Activated CD4-positive, alpha-beta memory T cell treated with anti-CD3 and anti-CD28 coated beads, Interleukin-2, amount 10 ng/mL, durations not matched to agents 7 days and 5 days (primary cell): Measurements from ENCODE around the gene KLHL6. TPM values are rescaled to one million over a fixed set of nuclear protein-coding genes. Genes with fewer than 3 reads are reported as not detected.
A peak's percentile ranks its signal among the peaks of the same experiment; 100 is the strongest.
"Not testable (repeated sequence)": the region's sequence is repeated elsewhere in the genome, so short reads cannot be mapped to it uniquely, and the experiment has no call there.

Experiments
- CTCF ChIA-PET: fragments of 350-600 bp; sonication (Branson Sonifier 250); formaldehyde crosslinking; loops from one replicate; lab custom pipeline; 2021; ENCODE audit warnings: antibody characterized with exemption, inconsistent platforms; lab: Charles Lee
- POLR2A ChIA-PET: fragments of 350-600 bp; sonication (Branson Sonifier 250); formaldehyde crosslinking; loops from one replicate; lab custom pipeline; 2021; ENCODE audit warnings: antibody characterized with exemption; lab: Charles Lee
- DNase-seq: peaks from one replicate; pipeline ENCODE4 v3.0.0-alpha.2; 2020
- H3K27ac Mint-ChIP-seq: one replicate; pipeline ENCODE4 v1.8.0; 2021; ENCODE audit warnings: mild to moderate bottlenecking, mixed read lengths
- H3K27me3 Mint-ChIP-seq: one replicate; pipeline ENCODE4 v1.8.0; 2021; ENCODE audit warnings: mixed read lengths
- H3K36me3 Mint-ChIP-seq: one replicate; pipeline ENCODE4 v1.8.0; 2021; ENCODE audit warnings: low read depth, mixed read lengths
- H3K4me1 Mint-ChIP-seq: one replicate; pipeline ENCODE4 v1.8.0; 2021; ENCODE audit warnings: mixed read lengths
- H3K4me3 Mint-ChIP-seq: one replicate; pipeline ENCODE4 v1.8.0; 2021; ENCODE audit warnings: mild to moderate bottlenecking, mixed read lengths
- H3K9me3 Mint-ChIP-seq: one replicate; pipeline ENCODE4 v1.8.0; 2021; ENCODE audit warnings: mixed read lengths
- total RNA-seq, 2 experiments: library from RNA; stranded (reverse); gene quantifications; one replicate each; pipeline ENCODE4 v1.2.3, GENCODE V29; 2021

Gene KLHL6
- total RNA-seq, 2 experiments from 2014 or later, result 47.1 to 48.6 TPM

GRCh38 chr3:183526838-183527427, 28.6 kb downstream of the KLHL6 start:
- ChIA-PET POLR2A (interaction anchor here (0.7 to 1.9 kb wide), 13 partner anchors 8 to 171 kb away, joined by 3 to 9 read pairs (median 4); partner anchors contain the start of genes KLHL6 and YEATS2), CTCF (interaction anchor here (0.9 to 1.4 kb wide), 6 partner anchors 9 to 358 kb away, joined by 3 to 6 read pairs (median 3); partner anchors contain the start of genes KLHL24 and PARL)
- H3K36me3 Mint-ChIP-seq, result peaks cover 74% of the 10 kb centered on the region
- peaks cover 46% of the 10 kb centered on the region for H3K4me1 Mint-ChIP-seq
- H3K27ac Mint-ChIP-seq, result peak overlapping the region; percentile 82
- H3K9me3 Mint-ChIP-seq, result peaks cover 4% of the 10 kb centered on the region
- H3K4me3 Mint-ChIP-seq, result peak overlapping the region; percentile 15
- DNase-seq, result no peak
- no peaks in the 10 kb centered on the region for H3K27me3 Mint-ChIP-seq

- H3K4me1 Mint-ChIP-seq, result peaks cover 41% of the 10 kb centered on the region
- peaks cover 4% of the 10 kb centered on the region for H3K9me3 Mint-ChIP-seq
- H3K27ac Mint-ChIP-seq, result no peak overlapping the region
- no peak overlapping the region for H3K4me3 Mint-ChIP-seq
- ChIA-PET POLR2A (no interaction called here), CTCF (no interaction called here)
- DNase-seq, result no peak
- no peaks in the 10 kb centered on the region for H3K27me3 Mint-ChIP-seq
- peaks cover 68% of the 10 kb centered on the region for H3K36me3 Mint-ChIP-seq
These were observed 31.0 kb downstream of the KLHL6 start for GRCh38 chr3:183524476-183524875.

DNA sequence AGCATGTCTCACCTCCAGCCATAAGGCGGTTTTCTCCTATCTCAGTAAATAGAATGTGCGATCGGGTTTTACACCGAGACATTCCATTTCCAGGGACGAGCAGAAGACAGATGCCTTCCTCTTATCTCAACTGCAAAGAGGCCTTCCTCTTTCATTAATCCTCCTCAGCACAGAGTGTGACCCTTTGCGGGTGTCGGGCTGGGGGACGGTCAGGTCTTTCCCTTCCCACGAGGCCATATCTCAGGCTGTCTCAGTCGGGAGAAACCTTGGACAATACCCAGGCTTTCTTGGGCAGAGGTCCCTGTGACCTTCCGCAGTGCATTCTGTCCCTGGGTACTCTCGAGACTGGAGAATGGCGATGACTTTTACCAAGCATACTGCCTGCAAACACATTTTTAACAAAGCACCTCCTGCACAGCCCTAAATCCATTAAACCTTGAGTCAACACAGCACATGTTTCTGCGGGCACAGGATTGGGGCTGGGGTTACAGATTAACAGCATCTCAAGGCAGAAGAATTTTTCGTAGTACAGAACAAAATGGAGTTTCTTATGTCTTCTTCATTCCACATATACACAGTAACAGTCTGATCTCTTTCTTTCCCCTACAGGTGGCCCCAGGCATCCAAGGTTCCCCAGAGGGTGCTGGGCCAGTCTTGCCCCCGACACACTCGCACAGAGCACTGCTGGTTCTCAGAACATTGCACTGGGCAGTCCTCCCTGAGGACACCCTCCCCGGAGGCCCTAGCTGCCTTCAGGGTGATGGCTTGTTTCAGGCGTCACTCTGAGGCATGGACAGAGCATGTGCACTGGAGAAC, 34.6 kb downstream of the KLHL6 start:
- peaks cover 44% of the 10 kb centered on the region for H3K4me1 Mint-ChIP-seq
- POLR2A ChIA-PET, result not testable (repeated sequence)

GRCh38 chr3:183520295-183520694, 35.2 kb downstream of the KLHL6 start:
- DNase-seq, CTCF ChIA-PET, H3K27me3 Mint-ChIP-seq, H3K27ac Mint-ChIP-seq, POLR2A ChIA-PET, H3K9me3 Mint-ChIP-seq, H3K4me3 Mint-ChIP-seq: not testable (repeated sequence)
- H3K36me3 Mint-ChIP-seq, result peaks cover 57% of the 10 kb centered on the region
- H3K4me1 Mint-ChIP-seq, result peaks cover 44% of the 10 kb centered on the region

More for the DNA sequence above, 34.6 kb downstream of the KLHL6 start:
- Mint-ChIP-seq H3K36me3 (peaks cover 61% of the 10 kb centered on the region), H3K27ac (peak overlapping the region; percentile 30)
- CTCF ChIA-PET, H3K4me3 Mint-ChIP-seq, H3K9me3 Mint-ChIP-seq, DNase-seq, H3K27me3 Mint-ChIP-seq: not testable (repeated sequence)

DNA sequence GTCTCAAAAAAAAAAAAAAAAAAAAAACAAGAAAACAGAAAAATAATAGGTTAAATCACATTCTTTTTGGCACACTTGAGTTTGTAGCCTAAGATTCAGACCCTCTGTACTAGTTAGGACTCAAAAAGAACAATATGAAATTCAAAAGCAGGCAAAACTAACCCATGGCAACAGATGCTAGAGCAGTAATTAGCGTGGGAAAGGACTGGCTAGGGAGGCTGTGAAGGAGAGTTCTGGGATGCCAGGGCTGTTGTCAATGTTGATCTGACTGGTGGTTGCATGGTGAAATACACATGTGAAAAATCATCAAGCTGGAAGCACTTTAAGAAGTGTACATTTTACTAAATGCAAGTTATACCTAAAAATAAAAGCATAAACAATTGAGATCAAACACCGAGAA, 35.6 kb downstream of the KLHL6 start:
- POLR2A ChIA-PET, result no interaction called here
- CTCF ChIA-PET, result interaction anchor here (0.7 kb wide), 2 partner anchors 25 to 200 kb away, joined by 3 read pairs; no protein-coding TSS in a partner anchor
- no peaks in the 10 kb centered on the region for H3K27me3 Mint-ChIP-seq

DNA sequence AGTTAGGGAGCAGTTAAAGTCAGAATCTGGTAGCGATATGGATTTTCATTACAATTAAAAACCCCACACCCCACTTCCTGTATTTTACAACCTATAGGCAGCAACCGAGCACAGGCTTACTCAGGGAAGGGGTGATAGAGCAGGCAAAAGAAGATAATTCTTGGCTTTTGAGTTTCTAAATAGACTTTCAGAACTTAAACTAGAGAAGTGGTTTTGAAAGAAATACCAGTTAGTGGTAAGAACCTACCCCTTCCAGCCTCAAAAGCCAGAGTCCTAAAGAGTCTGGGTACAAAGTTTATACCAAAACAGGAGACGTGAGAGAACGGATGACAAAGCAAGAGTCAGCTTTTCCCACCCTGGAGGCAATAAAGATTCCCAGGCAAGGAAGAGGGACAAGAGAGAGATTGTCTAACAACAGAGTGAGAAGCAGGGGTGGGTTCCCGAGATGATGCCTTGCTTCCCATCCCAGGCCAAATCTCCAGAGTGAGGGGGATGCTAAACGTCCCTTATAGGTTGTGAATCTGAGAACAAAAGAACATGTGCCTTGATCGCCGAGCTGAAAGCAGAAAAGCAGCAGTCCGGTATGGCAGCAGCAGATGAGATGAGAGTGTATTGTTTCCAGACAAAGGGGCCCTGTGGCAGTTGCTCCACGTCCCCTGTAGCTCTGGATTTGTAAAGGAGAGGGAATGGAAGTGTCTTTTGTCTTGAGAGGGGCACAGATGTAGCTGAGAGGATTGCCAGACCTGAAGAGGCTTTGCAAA, 36.8 kb downstream of the KLHL6 start:
- Mint-ChIP-seq H3K9me3 (no peaks in the 10 kb centered on the region), H3K27ac (peak overlapping the region; percentile 53), H3K36me3 (peaks cover 54% of the 10 kb centered on the region), H3K27me3 (no peaks in the 10 kb centered on the region), H3K4me3 (no peak overlapping the region), H3K4me1 (peaks cover 51% of the 10 kb centered on the region)
- ChIA-PET CTCF (interaction anchor here (1.4 to 1.5 kb wide), 2 partner anchors 9 to 19 kb away, joined by 3 to 6 read pairs; no protein-coding TSS in a partner anchor), POLR2A (interaction anchor here (0.6 kb wide), 1 partner anchor 8 kb away, joined by 3 read pairs; no protein-coding TSS in a partner anchor)
- no peak for DNase-seq

More for the DNA sequence above, 35.6 kb downstream of the KLHL6 start:
- no peak for DNase-seq
- Mint-ChIP-seq H3K36me3 (peaks cover 56% of the 10 kb centered on the region), H3K27ac (no peak overlapping the region), H3K4me1 (peaks cover 46% of the 10 kb centered on the region), H3K9me3 (no peaks in the 10 kb centered on the region), H3K4me3 (no peak overlapping the region)

DNA sequence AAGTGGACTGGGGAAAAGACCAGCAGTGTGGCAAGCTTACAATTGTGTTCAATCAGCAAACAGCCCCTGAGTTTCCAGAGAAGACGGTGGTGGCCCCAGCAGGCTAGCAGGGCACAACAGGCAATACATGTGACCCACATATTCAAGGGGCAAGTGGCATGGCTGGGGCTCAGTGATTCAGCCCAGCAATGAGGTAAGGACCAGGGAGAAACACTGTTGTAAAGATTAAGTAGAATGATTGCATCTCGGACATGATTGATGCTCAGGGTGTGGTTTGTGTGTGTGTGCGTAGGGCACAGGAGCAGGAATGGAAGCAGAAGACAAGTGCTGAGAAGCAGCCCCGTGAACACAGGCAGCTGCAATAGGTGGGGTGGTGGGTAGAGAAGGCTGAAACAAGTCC, 37.9 kb downstream of the KLHL6 start:
- H3K36me3 Mint-ChIP-seq, result peaks cover 48% of the 10 kb centered on the region

DNA sequence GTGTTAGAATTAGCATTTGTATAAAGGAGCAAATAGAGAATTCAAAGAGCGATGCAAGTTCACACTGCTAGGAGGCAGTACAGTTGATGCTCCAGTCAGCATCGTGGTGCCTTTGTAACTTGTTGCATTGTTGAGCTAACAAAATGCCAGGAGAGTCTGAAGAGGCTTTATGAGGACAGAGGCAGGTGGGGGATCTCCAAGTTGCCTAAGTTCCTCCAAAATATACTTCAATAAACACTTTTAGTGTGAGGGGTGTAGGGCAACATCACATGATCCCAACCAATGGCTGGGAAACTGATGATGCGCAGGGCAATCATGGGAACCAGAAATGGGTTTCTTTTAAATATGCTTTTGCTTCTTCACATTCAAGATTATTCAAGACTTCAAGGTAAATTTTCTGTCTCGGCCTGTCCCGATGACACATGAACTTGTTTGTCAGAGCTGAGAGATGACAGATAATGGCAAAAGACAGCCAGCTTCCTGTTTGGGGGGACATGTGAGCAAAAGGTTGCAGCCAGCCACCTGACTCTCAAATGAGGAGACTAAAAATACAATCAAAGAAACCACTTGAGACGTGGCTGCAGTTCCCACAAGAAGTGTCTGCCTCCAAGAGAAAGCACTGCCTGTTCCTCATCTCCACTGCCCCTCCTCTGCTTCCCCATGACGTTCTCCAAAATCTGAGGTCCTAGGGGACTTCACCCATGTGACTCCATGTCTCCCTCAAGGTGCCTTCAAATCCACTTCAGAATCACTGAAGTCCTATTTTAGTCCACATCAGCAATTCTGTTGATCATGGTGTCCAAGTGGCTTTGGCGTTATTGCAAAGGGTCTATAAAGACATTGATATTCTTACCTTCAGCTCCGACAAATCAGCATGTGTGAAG, 39.3 kb downstream of the KLHL6 start:
- Mint-ChIP-seq H3K4me1 (peaks cover 66% of the 10 kb centered on the region), H3K36me3 (peaks cover 45% of the 10 kb centered on the region), H3K27ac (peak overlapping the region; percentile 84), H3K9me3 (no peaks in the 10 kb centered on the region), H3K27me3 (no peaks in the 10 kb centered on the region), H3K4me3 (no peak overlapping the region)
- DNase-seq, result peak; percentile 55
- POLR2A ChIA-PET, result interaction anchor here (0.9 to 2.2 kb wide), 6 partner anchors 11 to 230 kb away, joined by 3 to 7 read pairs (median 4); partner anchors contain the start of gene KLHL24
- CTCF ChIA-PET, result interaction anchor here (1.2 to 1.4 kb wide), 2 partner anchors 11 to 120 kb away, joined by 3 to 4 read pairs; no protein-coding TSS in a partner anchor

More for the DNA sequence above, 37.9 kb downstream of the KLHL6 start:
- H3K4me3 Mint-ChIP-seq, result no peak overlapping the region
- POLR2A ChIA-PET, result interaction anchor here (2.2 kb wide), 1 partner anchor 9 kb away, joined by 7 read pairs; no protein-coding TSS in a partner anchor
- H3K27me3 Mint-ChIP-seq, result no peaks in the 10 kb centered on the region
- H3K4me1 Mint-ChIP-seq, result peaks cover 60% of the 10 kb centered on the region
- H3K27ac Mint-ChIP-seq, result peak overlapping the region; percentile 7
- H3K9me3 Mint-ChIP-seq, result no peaks in the 10 kb centered on the region
- CTCF ChIA-PET, result interaction anchor here (1.4 to 1.5 kb wide), 2 partner anchors 10 to 20 kb away, joined by 3 to 6 read pairs; no protein-coding TSS in a partner anchor
- no peak for DNase-seq

- ChIA-PET CTCF (interaction anchor here (1.0 to 2.1 kb wide), 2 partner anchors 79 to 253 kb away, joined by 4 to 7 read pairs; no protein-coding TSS in a partner anchor), POLR2A (interaction anchor here (1.1 to 1.5 kb wide), 3 partner anchors 13 to 73 kb away, joined by 4 read pairs; partner anchors contain the start of gene KLHL6)
- Mint-ChIP-seq H3K4me1 (peaks cover 63% of the 10 kb centered on the region), H3K36me3 (peaks cover 38% of the 10 kb centered on the region), H3K27ac (peak overlapping the region; percentile 68), H3K27me3 (no peaks in the 10 kb centered on the region), H3K4me3 (no peak overlapping the region), H3K9me3 (no peaks in the 10 kb centered on the region)
- no peak for DNase-seq
These were observed 41.5 kb downstream of the KLHL6 start for GRCh38 chr3:183514021-183514420.

DNA sequence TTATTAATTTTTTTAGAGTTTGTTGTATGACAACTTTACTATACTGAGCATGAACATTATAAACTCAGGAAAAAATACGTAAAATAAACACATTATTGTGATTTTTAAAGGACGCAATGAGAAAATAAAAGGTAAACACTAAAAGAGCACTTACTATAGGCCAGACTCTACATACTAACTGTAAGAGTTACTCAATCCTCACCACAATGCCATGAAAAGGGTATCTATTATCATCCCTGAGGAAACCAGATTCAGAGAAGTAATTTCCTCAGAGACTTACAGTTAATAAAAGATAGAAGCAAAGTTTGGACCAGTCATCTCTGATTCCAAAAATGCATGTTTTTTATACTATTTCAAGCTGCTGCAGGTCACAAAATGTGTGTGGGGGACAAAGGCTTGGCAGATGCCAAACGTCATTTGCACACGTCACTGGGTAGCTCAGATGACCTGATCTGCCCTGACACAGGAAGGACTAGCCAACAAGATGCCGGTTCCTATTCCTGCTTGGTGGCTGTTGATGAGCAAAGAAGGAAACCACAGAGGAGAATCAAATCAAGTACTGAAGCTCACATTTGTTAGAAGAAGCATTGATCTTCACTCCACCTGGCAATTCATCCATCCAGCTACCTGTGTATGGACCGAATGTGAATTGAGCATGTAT, 42.3 kb downstream of the KLHL6 start:
- DNase-seq, result peak; percentile 71
- H3K27me3 Mint-ChIP-seq, result no peaks in the 10 kb centered on the region
- peaks cover 37% of the 10 kb centered on the region for H3K36me3 Mint-ChIP-seq
- H3K4me3 Mint-ChIP-seq, result no peak overlapping the region
- H3K4me1 Mint-ChIP-seq, result peaks cover 56% of the 10 kb centered on the region
- ChIA-PET POLR2A (interaction anchor here (1.0 to 1.5 kb wide), 3 partner anchors 28 to 74 kb away, joined by 3 to 4 read pairs (median 4); partner anchors contain the start of gene KLHL6), CTCF (interaction anchor here (1.0 to 2.1 kb wide), 2 partner anchors 80 to 254 kb away, joined by 4 to 7 read pairs; no protein-coding TSS in a partner anchor)
- peak overlapping the region; percentile 79 for H3K27ac Mint-ChIP-seq
- no peaks in the 10 kb centered on the region for H3K9me3 Mint-ChIP-seq
